Measurements from ENCODE around the gene MAN1C1. TPM values are rescaled to one million over a fixed set of nuclear protein-coding genes. Genes with fewer than 3 reads are reported as not detected.

The MAN1C1 gene
- total RNA-seq, 2 experiments from 2014 or later = 4.6 to 4.8 TPM

DNA sequence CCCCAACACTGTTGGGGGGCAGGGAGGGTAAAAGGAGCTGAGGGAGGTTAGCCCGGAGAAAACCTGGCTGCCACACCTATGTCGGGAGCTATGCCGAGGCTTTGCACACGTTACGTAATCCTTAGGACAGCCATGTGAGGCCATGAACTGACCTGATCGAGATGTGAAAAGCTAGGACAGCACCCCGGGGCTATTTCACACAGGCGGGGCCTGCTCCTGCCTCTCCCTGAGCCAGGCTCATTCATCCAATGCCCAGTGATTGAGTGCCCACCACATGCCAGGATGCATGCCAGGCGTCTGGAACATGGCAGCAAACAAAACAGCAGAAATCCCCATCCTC is 43.0 kb upstream of the MAN1C1 start:
- no peak for DNase-seq
- no peaks in the 10 kb centered on the region for H3K9me3 Mint-ChIP-seq
- POLR2A ChIA-PET = no interaction called here
- no peak overlapping the region for H3K27ac Mint-ChIP-seq
- H3K4me3 Mint-ChIP-seq = no peak overlapping the region
- H3K4me1 Mint-ChIP-seq (ENCODE audit: low read depth) = peaks cover 18% of the 10 kb centered on the region
- no peaks in the 10 kb centered on the region for H3K36me3 Mint-ChIP-seq
- CTCF ChIA-PET = interaction anchor here (0.6 to 2.6 kb wide), 12 partner anchors 9 to 237 kb away, joined by 3 to 23 read pairs (median 8); no protein-coding TSS in a partner anchor
- intact Hi-C loops (cut with micrococcal nuclease) = no loop called here
- H3K27me3 Mint-ChIP-seq = no peaks in the 10 kb centered on the region

DNA sequence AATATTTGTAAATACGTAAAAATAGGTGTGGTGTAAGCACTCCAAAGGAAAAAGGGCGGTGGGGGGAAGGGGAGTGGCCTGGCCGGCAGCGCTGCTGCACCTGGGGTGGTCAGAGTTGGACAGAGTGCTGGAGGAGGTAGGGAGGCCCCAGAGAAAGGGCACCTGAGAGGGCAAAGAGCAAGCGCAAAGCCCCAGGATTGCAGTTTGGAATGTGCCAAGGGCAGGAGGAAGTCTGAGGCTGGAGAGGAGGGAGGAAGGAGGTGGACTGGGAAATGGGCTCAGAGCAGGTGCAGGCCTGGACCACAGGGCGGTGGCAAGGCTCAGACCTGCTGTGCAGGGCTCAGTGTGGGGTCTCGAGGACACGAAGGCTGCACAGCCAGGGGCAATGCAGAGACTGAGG is 42.6 kb upstream of the MAN1C1 start:
- POLR2A ChIA-PET = no interaction called here

DNA sequence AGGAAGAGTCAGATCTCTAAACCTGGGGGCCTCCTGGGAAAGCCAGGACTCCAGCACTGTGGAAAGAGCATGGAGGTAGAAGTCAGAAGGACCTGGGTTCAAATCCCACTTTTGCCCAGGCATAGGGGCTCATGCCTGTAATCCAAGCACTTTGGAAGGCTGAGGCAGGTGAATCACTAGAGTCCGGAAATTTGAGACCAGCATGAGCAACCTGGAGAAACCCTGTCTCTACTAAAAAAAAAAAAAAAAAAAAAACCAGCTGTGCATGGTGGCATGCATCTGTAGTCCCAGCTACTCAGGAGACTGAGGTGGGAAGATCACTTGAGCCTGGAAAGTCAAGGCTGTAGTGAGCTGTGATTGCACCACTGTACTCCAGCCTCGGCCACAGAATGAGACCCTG is 41.4 kb upstream of the MAN1C1 start:
- H3K36me3 Mint-ChIP-seq = no peaks in the 10 kb centered on the region
- no peak for DNase-seq
- no peaks in the 10 kb centered on the region for H3K9me3 Mint-ChIP-seq
- H3K27me3 Mint-ChIP-seq = no peaks in the 10 kb centered on the region
- intact Hi-C loops (cut with micrococcal nuclease) = no loop called here
- peaks cover 5% of the 10 kb centered on the region for H3K4me1 Mint-ChIP-seq (ENCODE audit: low read depth)
- no peak overlapping the region for H3K4me3 Mint-ChIP-seq
- no peak overlapping the region for H3K27ac Mint-ChIP-seq
- CTCF ChIA-PET = interaction anchor here (1.1 kb wide), 1 partner anchor 28 kb away, joined by 3 read pairs; no protein-coding TSS in a partner anchor
- POLR2A ChIA-PET = no interaction called here

More for the DNA sequence above, 42.6 kb upstream of the MAN1C1 start:
- H3K4me3 Mint-ChIP-seq = no peak overlapping the region
- H3K9me3 Mint-ChIP-seq = no peaks in the 10 kb centered on the region
- H3K27me3 Mint-ChIP-seq = no peaks in the 10 kb centered on the region
- no peak for DNase-seq
- no peak overlapping the region for H3K27ac Mint-ChIP-seq
- intact Hi-C loops (cut with micrococcal nuclease) = no loop called here
- CTCF ChIA-PET = interaction anchor here (1.0 to 2.6 kb wide), 6 partner anchors 11 to 236 kb away, joined by 3 to 23 read pairs (median 8); no protein-coding TSS in a partner anchor
- no peaks in the 10 kb centered on the region for H3K36me3 Mint-ChIP-seq
- H3K4me1 Mint-ChIP-seq (ENCODE audit: low read depth) = peaks cover 14% of the 10 kb centered on the region

DNA sequence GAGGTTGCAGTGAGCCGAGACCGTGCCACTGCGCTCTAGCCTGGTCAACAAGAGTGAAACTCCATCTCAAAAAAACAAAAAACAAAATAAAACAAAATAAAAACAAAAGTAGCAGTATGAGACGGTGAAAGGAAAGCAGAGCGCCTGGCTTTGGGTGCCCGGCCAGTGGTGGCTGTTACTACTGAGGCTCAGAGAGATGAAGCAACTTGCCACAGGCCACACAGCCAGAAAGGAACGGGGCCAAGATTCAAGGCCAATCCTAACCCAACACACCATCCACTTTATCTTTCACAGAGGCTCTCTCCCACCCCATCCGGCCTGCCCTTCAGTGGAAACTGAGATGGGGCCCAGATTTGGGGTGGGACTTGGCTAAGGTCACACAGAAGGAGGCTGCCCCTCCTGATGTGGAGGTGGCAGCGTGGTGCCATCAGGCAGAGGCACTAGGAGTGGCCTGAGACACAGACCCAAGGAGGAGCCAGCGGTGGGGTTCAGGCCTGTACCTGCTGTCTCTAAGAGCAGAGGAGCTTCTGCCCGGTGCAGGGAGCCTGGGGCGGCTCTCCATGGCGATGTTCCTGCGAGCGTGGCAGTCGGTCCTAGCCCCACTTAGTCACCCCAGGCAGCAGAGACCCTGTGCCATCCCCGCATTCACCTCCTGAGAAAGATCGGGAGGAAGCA is 40.0 kb upstream of the MAN1C1 start:
- peaks cover 5% of the 10 kb centered on the region for H3K4me1 Mint-ChIP-seq (ENCODE audit: low read depth)
- no peaks in the 10 kb centered on the region for H3K36me3 Mint-ChIP-seq
- no peak for DNase-seq
- no peaks in the 10 kb centered on the region for H3K9me3 Mint-ChIP-seq
- POLR2A ChIA-PET = no interaction called here
- CTCF ChIA-PET = no interaction called here
- H3K4me3 Mint-ChIP-seq = no peak overlapping the region
- intact Hi-C loops (cut with micrococcal nuclease) = no loop called here
- H3K27ac Mint-ChIP-seq = no peak overlapping the region
- H3K27me3 Mint-ChIP-seq = no peaks in the 10 kb centered on the region

DNA sequence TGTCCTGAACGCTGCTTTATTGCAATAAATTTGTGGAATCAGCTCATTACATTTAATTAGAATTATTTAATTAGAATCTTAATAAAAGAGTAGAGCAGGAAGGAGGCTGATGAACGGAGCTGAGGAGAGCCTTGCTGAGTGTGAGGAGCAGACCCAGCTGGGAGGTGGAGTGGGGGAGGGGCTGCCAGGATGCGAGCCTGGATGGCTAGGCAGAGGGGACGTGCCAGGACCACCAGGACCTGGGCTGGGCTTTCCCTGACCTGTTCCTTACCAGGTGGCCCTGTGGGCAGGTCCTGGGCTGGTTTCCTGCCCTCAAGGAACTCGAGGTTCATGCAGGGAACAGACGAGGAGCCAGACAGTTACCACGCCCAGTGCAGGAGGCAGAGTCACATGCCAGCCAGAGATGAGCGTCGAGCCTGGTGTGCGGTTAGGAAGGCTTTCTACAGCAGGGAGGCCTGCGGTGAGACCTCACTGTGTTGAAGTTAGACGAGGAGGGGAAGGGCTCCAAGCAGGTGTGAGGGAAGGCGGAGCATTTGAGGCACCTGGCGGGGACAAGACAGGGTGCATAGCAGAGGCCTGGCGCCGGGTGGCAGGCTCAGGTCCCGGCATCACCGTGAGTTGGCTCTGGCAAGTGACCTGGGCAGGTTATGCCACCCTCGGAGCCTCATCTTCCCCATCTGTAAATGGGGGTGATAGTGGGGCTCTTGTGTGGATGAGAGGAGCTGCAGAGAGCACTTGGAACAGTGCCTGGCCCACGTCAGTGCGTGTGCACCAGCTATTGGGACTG is 39.3 kb upstream of the MAN1C1 start:
- CTCF ChIA-PET = no interaction called here
- Mint-ChIP-seq H3K27ac (no peak overlapping the region), H3K27me3 (no peaks in the 10 kb centered on the region), H3K36me3 (no peaks in the 10 kb centered on the region), H3K9me3 (no peaks in the 10 kb centered on the region), H3K4me3 (no peak overlapping the region), H3K4me1 (ENCODE audit: low read depth) (peaks cover 5% of the 10 kb centered on the region)
- intact Hi-C loops (cut with micrococcal nuclease) = no loop called here
- no peak for DNase-seq
- POLR2A ChIA-PET = no interaction called here

DNA sequence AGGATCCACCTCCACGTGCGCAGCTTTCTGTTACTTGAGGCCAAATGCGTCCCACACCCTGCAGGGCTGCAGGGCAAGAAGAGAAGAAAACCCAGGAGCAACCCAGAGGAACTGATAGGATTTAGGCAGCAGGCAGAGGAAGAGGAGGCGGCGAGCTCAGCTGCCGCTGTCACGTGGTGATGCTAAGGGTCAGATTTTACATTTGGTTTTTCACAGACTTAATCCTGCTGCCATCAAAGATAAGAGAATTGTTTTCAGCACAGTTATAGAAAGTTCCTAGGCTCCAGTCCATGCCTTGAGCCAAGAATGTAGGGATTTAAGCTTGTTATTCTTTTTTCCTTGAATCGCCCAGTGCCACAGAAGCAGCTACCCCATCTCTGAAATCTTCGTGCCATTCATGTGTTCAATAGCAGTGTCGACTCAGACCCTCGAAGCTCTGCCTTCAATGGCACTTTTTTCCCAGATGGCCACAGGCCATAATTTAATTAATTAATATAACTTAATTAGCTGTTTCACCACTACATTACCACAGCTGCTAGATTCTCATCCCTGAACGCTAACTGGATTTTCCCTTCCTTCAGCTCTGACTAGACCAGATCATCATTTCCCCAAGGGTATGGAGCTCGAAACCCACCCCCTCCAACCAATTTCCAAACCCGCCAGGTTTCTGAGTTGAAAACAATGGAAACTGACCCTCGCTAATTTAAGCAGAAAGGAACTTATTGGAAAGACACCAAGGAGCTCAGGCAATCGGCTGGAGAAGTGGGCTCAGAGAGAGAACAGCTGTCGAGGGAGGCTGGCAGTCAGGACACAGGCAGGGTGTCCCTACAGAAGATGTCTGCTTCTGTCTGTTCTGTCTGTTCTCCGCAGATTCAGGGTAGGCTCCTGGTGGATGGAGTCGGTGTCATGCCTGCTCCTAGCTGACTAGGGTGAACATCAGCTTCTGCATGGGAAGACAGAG is 37.0 kb upstream of the MAN1C1 start:
- Mint-ChIP-seq H3K27ac (no peak overlapping the region), H3K27me3 (no peaks in the 10 kb centered on the region), H3K4me3 (no peak overlapping the region), H3K9me3 (no peaks in the 10 kb centered on the region), H3K36me3 (no peaks in the 10 kb centered on the region), H3K4me1 (ENCODE audit: low read depth) (no peaks in the 10 kb centered on the region)
- CTCF ChIA-PET = interaction anchor here (1.0 to 1.6 kb wide), 2 partner anchors 9 to 29 kb away, joined by 3 read pairs; no protein-coding TSS in a partner anchor
- POLR2A ChIA-PET = no interaction called here
- no peak for DNase-seq
- intact Hi-C loops (cut with micrococcal nuclease) = no loop called here

DNA sequence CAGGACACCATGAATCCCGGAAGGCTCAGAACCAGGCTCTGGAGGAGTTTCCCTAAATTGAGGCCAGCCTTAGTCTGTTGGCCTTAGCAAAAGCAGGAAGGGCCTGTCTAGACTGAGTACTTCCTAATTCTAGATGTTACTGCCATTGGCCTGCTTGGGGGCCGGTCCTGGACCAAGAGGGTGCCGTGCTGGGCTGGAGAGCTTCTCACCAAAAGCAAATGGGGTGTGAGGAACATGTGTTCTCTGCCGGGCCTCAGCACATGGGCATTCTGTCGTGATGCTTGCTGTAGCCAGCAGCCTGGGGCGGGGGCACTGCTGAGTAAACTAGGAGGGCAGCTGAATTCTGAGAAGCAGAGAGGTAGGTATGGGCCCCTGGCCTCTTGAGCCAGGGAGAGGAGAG is 35.7 kb upstream of the MAN1C1 start:
- CTCF ChIA-PET = interaction anchor here (0.8 kb wide), 1 partner anchor 34 kb away, joined by 3 read pairs; no protein-coding TSS in a partner anchor

DNA sequence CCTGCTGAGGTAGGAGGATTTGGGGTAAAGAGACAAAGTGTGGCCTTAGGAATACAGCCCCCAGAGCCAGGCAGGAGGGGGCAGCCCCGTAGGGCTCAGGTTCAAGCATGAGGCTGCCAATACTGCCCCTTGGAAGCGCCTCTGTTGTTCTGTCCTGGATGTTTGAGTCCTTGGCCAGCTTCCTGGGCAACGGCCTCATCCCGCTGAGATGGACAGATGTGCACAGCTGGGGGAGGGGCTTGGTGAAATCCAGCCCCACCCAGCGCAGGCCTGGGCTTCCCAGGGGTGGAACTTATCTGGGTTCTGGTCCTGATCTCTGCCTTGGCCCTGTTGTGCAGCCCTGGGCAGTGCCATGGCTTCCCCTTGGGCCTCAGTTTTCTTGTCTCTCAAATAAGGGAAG is 34.8 kb upstream of the MAN1C1 start:
- Mint-ChIP-seq H3K27me3 (no peaks in the 10 kb centered on the region), H3K27ac (no peak overlapping the region), H3K9me3 (no peaks in the 10 kb centered on the region), H3K4me3 (no peak overlapping the region), H3K36me3 (no peaks in the 10 kb centered on the region), H3K4me1 (ENCODE audit: low read depth) (no peaks in the 10 kb centered on the region)
- CTCF ChIA-PET = interaction anchor here (2.0 kb wide), 1 partner anchor 9 kb away, joined by 6 read pairs; no protein-coding TSS in a partner anchor
- intact Hi-C loops (cut with micrococcal nuclease) = no loop called here
- DNase-seq = no peak
- POLR2A ChIA-PET = interaction anchor here (0.8 kb wide), 1 partner anchor 148 kb away, joined by 3 read pairs; no protein-coding TSS in a partner anchor

More for the DNA sequence above, 35.7 kb upstream of the MAN1C1 start:
- H3K27ac Mint-ChIP-seq = no peak overlapping the region
- no peaks in the 10 kb centered on the region for H3K4me1 Mint-ChIP-seq (ENCODE audit: low read depth)
- H3K4me3 Mint-ChIP-seq = no peak overlapping the region
- intact Hi-C loops (cut with micrococcal nuclease) = no loop called here
- no peak for DNase-seq
- POLR2A ChIA-PET = no interaction called here
- H3K36me3 Mint-ChIP-seq = no peaks in the 10 kb centered on the region
- no peaks in the 10 kb centered on the region for H3K27me3 Mint-ChIP-seq
- no peaks in the 10 kb centered on the region for H3K9me3 Mint-ChIP-seq

DNA sequence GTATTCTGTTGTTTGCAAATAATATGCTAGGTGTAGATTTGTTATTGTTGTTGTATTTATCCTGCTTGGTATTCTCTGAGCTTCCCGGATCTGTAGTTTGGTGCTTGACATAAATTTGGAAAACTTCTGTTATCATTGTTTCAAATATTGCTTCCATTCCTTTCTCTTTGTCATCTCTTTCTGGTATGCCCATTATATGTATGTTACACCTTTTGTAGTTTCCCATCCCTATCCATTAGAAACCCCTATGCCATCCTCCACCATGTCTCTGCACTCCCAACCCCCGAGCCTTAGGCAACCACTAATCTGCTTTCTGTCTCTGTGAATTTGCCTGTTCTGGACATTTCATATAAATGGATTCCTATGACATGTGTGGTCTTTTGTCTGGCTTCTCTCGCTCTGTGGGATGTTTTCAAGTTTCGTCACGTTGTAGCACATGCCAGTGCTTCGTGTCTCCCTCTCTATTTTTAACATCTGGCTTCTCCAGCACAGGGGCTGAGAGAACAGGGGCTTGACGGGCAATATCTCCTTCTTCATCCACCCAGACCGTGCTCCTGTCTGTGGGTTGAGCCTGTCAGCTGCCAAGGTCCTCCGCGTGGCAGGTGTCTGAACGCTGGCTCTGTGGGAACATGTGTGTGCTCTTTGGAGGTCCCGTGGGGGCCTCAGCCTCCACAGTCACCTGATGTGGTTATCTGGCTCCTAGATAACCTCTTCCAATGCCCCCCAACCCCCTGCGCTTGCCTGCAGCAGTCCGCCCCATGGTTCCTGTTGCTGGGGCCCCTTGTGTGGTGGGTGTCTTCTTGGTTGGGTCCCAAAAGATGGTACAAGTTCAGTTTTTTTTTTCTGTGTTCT is 32.8 kb upstream of the MAN1C1 start:
- H3K27ac Mint-ChIP-seq = no peak overlapping the region
- H3K27me3 Mint-ChIP-seq = no peaks in the 10 kb centered on the region
- intact Hi-C loops (cut with micrococcal nuclease) = no loop called here
- CTCF ChIA-PET = no interaction called here
- peaks cover 6% of the 10 kb centered on the region for H3K4me1 Mint-ChIP-seq (ENCODE audit: low read depth)
- DNase-seq = no peak
- H3K9me3 Mint-ChIP-seq = no peaks in the 10 kb centered on the region
- no peaks in the 10 kb centered on the region for H3K36me3 Mint-ChIP-seq
- POLR2A ChIA-PET = no interaction called here
- no peak overlapping the region for H3K4me3 Mint-ChIP-seq

DNA sequence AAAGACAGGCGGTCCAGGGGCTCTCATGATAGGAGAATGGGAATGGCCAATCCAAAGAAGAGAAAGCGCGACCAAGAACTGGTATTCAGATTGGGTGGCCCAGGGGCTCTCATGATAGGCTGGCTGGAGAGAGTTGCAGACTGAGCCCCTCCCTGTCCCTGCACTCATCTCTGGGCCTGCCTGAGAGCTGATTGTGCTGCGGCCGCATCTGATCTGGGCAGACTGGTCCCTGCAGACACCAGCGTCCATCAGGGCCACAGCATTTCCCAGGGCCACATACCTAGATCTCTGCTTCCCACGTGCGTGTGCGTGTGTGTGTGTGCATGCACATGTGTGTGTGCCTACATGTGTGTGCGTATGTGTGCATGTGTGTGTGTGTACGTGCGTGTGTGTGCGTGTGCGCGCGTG is 30.4 kb upstream of the MAN1C1 start:
- intact Hi-C loops (cut with micrococcal nuclease) = no loop called here
- H3K4me3 Mint-ChIP-seq = no peak overlapping the region
- H3K9me3 Mint-ChIP-seq = no peaks in the 10 kb centered on the region
- peaks cover 13% of the 10 kb centered on the region for H3K4me1 Mint-ChIP-seq (ENCODE audit: low read depth)
- no peak for DNase-seq
- no peaks in the 10 kb centered on the region for H3K27me3 Mint-ChIP-seq
- no peaks in the 10 kb centered on the region for H3K36me3 Mint-ChIP-seq
- CTCF ChIA-PET = no interaction called here
- H3K27ac Mint-ChIP-seq = no peak overlapping the region
- POLR2A ChIA-PET = no interaction called here

DNA sequence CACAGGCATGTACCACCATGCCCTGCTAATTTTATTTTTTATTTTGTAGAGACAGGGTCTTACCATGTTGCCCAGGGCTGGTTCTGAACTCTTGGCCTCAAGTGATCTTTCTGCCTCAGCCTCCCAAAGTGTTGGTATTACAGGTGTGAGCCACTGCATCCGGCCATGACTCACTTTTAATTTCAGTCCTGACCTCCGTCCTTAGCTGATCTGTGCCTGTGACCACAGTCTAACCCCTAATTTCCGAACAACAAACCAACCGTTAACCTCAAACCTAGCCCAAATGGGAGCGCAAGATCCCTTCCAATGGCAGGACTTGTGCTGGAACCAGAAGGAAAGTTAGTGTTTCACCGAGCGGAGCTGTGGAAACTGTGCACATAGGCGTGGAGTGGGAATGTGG is 29.3 kb upstream of the MAN1C1 start:
- ChIA-PET POLR2A (no interaction called here), CTCF (no interaction called here)
- H3K27ac Mint-ChIP-seq = no peak overlapping the region
- H3K27me3 Mint-ChIP-seq = no peaks in the 10 kb centered on the region
- H3K9me3 Mint-ChIP-seq = no peaks in the 10 kb centered on the region
- no peak for DNase-seq
- no peaks in the 10 kb centered on the region for H3K36me3 Mint-ChIP-seq
- peaks cover 13% of the 10 kb centered on the region for H3K4me1 Mint-ChIP-seq (ENCODE audit: low read depth)
- intact Hi-C loops (cut with micrococcal nuclease) = no loop called here
- no peak overlapping the region for H3K4me3 Mint-ChIP-seq

Data from activated CD4-positive, alpha-beta memory T cell treated with anti-CD3 and anti-CD28 coated beads for 36 hours (primary cell).